HG02973 (cell line): ENCODE data around the gene ZNF70.

Experiments used
- ATAC-seq: cut with Tn5 transposase; IDR thresholded peaks from one replicate; pipeline ENCODE4 v1.9.1; 2021; ENCODE audit warnings: moderate library complexity; ENCODE audit not compliant: unreplicated experiment

The ZNF70 gene

GRCh38 chr22:23695571-23696325, 55.2 kb downstream of the ZNF70 start:
- no peak for ATAC-seq

- ATAC-seq, result no peak
These were observed 55.8 kb downstream of the ZNF70 start for GRCh38 chr22:23695141-23695540.

- ATAC-seq, result no peak
These were observed 56.8 kb downstream of the ZNF70 start for GRCh38 chr22:23693979-23694680.

GRCh38 chr22:23692598-23693291, 58.2 kb downstream of the ZNF70 start:
- no peak for ATAC-seq

- ATAC-seq, result no peak
These were observed 59.0 kb downstream of the ZNF70 start for GRCh38 chr22:23691748-23692423.

GRCh38 chr22:23690713-23691112, 60.2 kb downstream of the ZNF70 start, which contains the start of gene RGL4:
Gene RGL4 (plus strand): TSS chr22:23691013. CDS start chr22:23692031, 1,018 bp downstream.
- ATAC-seq, result no peak

GRCh38 chr22:23689414-23689813, 61.5 kb downstream of the ZNF70 start:
- no peak for ATAC-seq
